ENCODE results near the gene RPAP2.

The RPAP2 gene

DNA sequence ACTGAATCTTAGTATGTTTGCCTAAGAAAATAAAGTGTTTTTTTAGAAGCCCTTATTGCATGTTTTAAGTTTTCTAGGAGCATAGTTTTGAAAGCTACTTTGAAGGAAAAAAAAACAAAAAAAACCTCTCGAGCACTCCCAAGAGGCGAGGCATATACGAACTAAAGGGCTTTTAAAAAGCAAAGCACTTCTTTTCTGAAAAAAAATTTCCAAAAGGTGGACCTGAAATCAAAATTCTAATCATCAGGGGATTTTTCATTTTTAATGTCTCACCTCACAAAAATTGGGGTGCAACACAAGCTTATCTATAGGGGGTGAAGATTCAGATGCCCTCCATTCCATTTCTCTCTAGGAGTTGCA lies 666 bp upstream of the RPAP2 start:
- Histone ChIP-seq H3K4me3 (ENCODE audit: low read length) (peak overlapping the region; percentile 92), H3K36me3 (ENCODE audit: insufficient read depth, low read length) (peaks cover 14% of the 10 kb centered on the region), H3K27me3 (ENCODE audit: control insufficient read depth, insufficient read depth, low read length) (no peaks in the 10 kb centered on the region), H3K9me3 (replicated peaks; ENCODE audit: low read length) (no peaks in the 10 kb centered on the region), H3K9ac (ENCODE audit: low read depth, low read length) (peak overlapping the region; percentile 95), H3K4me1 (ENCODE audit: control insufficient read depth, insufficient read depth, low read length) (peaks cover 16% of the 10 kb centered on the region), H3K4me2 (ENCODE audit: low read length) (peak overlapping the region; percentile 86)

DNA sequence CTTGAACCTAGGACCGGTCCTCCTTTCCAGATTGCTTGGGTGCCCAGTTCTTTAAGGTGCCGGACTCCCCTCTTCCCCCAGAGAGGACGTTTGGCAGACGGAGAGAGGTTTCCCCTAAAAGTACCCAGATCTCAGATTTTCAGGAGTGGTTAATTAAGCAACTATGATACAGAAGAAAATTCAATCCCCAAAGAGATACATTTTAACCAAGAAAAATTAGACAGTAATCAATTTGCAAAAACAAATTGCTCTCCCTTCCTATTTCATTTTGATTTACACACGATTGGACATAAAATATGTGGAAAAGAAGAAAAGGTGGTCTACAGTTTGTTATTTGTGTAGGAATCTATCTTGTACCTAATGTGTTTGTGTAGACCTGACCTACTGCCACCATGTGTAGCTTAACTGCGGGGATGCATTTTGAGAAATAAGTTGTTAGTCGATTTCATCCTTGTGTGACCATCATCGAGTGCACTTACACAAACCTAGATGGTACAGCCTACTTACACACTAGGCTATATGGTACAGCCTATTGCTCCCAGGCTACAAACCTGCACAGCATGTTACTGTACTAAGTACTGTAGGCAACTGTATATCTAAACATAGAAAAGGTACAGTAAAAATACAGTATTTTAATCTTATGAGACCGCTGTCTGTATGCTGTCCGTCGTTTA lies 755 bp downstream of the RPAP2 start:
- H3K9me3 ChIP-seq (replicated peaks; ENCODE audit: low read length), result no peaks in the 10 kb centered on the region
- H3K9ac ChIP-seq (ENCODE audit: low read depth, low read length), result peak overlapping the region; percentile 95
- H3K4me2 ChIP-seq (ENCODE audit: low read length), result peak overlapping the region; percentile 86
- peak overlapping the region; percentile 92 for H3K4me3 ChIP-seq (ENCODE audit: low read length)
- H3K4me1 ChIP-seq (ENCODE audit: control insufficient read depth, insufficient read depth, low read length), result peaks cover 16% of the 10 kb centered on the region
- H3K36me3 ChIP-seq (ENCODE audit: insufficient read depth, low read length), result peaks cover 19% of the 10 kb centered on the region
- no peaks in the 10 kb centered on the region for H3K27me3 ChIP-seq (ENCODE audit: control insufficient read depth, insufficient read depth, low read length)

DNA sequence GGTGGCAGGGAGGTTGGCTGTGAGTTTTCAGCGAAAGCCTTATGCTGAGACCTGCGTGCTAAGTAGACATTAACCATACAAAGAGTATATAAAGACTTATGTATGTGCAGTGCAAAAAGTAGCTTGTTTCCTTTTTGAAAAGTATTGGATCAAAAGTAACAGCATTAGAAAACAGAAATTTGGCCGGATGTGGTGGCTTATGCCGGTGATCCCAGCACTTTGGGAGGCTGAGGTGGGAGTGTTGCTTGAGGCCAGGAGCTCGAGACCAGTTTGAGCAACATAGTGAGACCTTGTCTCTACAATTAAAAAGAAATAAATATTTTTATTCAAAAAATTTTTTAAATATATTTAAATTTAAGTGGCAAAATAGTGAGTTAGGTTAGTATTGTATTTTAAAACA lies 2.2 kb downstream of the RPAP2 start:
- no peaks in the 10 kb centered on the region for H3K9me3 ChIP-seq (replicated peaks; ENCODE audit: low read length)
- H3K27me3 ChIP-seq (ENCODE audit: control insufficient read depth, insufficient read depth, low read length), result no peaks in the 10 kb centered on the region
- no peak overlapping the region for H3K9ac ChIP-seq (ENCODE audit: low read depth, low read length)
- H3K4me1 ChIP-seq (ENCODE audit: control insufficient read depth, insufficient read depth, low read length), result peaks cover 16% of the 10 kb centered on the region
- H3K4me3 ChIP-seq (ENCODE audit: low read length), result no peak overlapping the region
- H3K36me3 ChIP-seq (ENCODE audit: insufficient read depth, low read length), result peaks cover 22% of the 10 kb centered on the region
- H3K4me2 ChIP-seq (ENCODE audit: low read length), result no peak overlapping the region

DNA sequence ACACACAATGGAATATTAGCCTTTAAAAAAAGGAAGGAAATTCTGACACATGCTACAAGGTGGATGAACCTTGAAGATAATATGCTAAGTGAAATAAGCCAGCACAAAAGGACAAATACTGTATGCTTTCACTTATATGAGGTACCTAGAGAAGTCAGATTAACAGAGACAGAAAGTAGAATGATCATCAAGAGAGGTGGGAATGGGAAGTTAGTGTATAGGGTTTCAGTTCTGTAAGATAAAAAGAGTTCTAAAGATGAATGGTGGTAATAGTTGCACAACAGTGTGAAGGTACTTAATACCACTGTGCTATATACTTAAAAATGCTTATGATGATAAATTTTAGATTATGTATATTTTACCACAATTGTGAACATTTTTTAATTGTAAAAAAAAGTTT lies 7.2 kb downstream of the RPAP2 start:
- no peaks in the 10 kb centered on the region for H3K9me3 ChIP-seq (replicated peaks; ENCODE audit: low read length)
- no peak overlapping the region for H3K9ac ChIP-seq (ENCODE audit: low read depth, low read length)
- no peak overlapping the region for H3K4me2 ChIP-seq (ENCODE audit: low read length)
- H3K4me3 ChIP-seq (ENCODE audit: low read length), result no peak overlapping the region
- H3K36me3 ChIP-seq (ENCODE audit: insufficient read depth, low read length), result peaks cover 19% of the 10 kb centered on the region
- H3K27me3 ChIP-seq (ENCODE audit: control insufficient read depth, insufficient read depth, low read length), result no peaks in the 10 kb centered on the region
- H3K4me1 ChIP-seq (ENCODE audit: control insufficient read depth, insufficient read depth, low read length), result no peaks in the 10 kb centered on the region

DNA sequence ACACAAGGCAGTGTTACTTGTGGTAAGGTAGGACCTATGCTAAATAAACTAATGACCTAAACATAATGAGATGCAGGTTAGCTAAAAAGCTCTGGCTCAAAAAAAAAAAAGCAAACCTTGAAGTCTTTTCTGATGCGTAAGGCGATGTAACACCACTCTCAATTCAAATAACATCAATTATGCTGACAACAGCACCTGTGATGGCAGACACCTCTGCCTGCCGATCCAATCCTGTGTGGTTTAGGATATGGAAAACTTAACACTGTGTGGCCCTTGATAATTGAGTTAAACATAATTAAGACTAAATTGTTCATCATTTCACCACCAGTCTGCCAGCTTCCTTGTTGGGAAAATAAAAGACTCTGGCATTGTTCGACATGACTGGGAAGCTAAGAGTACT lies 9.1 kb downstream of the RPAP2 start:
- H3K4me3 ChIP-seq (ENCODE audit: low read length), result no peak overlapping the region
- H3K4me2 ChIP-seq (ENCODE audit: low read length), result no peak overlapping the region
- no peaks in the 10 kb centered on the region for H3K27me3 ChIP-seq (ENCODE audit: control insufficient read depth, insufficient read depth, low read length)
- H3K9me3 ChIP-seq (replicated peaks; ENCODE audit: low read length), result no peaks in the 10 kb centered on the region
- no peaks in the 10 kb centered on the region for H3K4me1 ChIP-seq (ENCODE audit: control insufficient read depth, insufficient read depth, low read length)
- H3K9ac ChIP-seq (ENCODE audit: low read depth, low read length), result no peak overlapping the region
- peaks cover 23% of the 10 kb centered on the region for H3K36me3 ChIP-seq (ENCODE audit: insufficient read depth, low read length)

DNA sequence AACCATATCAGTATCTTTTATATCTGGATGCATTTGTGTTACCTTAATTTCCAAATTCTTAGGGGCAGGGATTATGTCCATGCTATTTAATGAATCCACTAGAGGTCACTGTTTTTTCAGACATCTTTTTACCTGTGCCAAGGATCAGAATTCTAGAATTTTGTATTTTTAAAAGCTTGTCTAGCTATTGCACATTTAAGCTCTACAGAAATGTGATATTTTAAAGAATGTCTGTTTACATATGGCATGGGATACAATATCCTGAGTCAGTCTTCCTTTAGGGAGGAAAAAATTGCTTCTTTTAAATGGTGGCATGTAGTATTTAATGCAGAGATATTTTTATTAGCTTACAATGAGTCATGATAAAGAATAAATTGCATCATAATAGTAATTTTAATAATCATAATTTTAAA lies 11.3 kb downstream of the RPAP2 start:
- H3K4me2 ChIP-seq (ENCODE audit: low read length), result no peak overlapping the region
- no peak overlapping the region for H3K4me3 ChIP-seq (ENCODE audit: low read length)
- H3K9me3 ChIP-seq (replicated peaks; ENCODE audit: low read length), result no peaks in the 10 kb centered on the region
- H3K27me3 ChIP-seq (ENCODE audit: control insufficient read depth, insufficient read depth, low read length), result no peaks in the 10 kb centered on the region
- H3K4me1 ChIP-seq (ENCODE audit: control insufficient read depth, insufficient read depth, low read length), result no peaks in the 10 kb centered on the region
- H3K9ac ChIP-seq (ENCODE audit: low read depth, low read length), result no peak overlapping the region
- H3K36me3 ChIP-seq (ENCODE audit: insufficient read depth, low read length), result peaks cover 12% of the 10 kb centered on the region

DNA sequence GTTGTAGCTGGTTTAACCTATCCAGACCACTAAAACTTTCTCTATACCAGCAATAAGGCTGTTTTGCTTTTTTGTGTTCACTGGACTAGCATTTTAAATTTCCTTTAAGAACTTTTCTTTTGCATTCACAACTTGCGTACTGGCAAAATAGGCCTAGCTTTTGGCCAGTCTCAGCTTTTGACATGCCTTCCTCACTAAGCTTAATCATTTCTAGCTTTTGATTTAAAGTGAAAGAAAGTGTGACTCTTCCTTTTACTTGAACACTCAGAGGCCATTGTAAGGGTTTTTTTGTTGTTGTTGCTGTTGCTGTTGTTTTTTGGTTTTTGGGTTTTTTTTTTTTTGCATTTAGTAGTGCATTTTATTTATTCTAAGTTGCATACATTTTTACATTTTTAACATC lies 15.2 kb downstream of the RPAP2 start:
- Histone ChIP-seq H3K9ac (ENCODE audit: low read depth, low read length) (no peak overlapping the region), H3K4me3 (ENCODE audit: low read length) (no peak overlapping the region), H3K36me3 (ENCODE audit: insufficient read depth, low read length) (peaks cover 7% of the 10 kb centered on the region), H3K4me1 (ENCODE audit: control insufficient read depth, insufficient read depth, low read length) (no peaks in the 10 kb centered on the region), H3K27me3 (ENCODE audit: control insufficient read depth, insufficient read depth, low read length) (no peaks in the 10 kb centered on the region), H3K4me2 (ENCODE audit: low read length) (no peak overlapping the region), H3K9me3 (replicated peaks; ENCODE audit: low read length) (no peaks in the 10 kb centered on the region)

DNA sequence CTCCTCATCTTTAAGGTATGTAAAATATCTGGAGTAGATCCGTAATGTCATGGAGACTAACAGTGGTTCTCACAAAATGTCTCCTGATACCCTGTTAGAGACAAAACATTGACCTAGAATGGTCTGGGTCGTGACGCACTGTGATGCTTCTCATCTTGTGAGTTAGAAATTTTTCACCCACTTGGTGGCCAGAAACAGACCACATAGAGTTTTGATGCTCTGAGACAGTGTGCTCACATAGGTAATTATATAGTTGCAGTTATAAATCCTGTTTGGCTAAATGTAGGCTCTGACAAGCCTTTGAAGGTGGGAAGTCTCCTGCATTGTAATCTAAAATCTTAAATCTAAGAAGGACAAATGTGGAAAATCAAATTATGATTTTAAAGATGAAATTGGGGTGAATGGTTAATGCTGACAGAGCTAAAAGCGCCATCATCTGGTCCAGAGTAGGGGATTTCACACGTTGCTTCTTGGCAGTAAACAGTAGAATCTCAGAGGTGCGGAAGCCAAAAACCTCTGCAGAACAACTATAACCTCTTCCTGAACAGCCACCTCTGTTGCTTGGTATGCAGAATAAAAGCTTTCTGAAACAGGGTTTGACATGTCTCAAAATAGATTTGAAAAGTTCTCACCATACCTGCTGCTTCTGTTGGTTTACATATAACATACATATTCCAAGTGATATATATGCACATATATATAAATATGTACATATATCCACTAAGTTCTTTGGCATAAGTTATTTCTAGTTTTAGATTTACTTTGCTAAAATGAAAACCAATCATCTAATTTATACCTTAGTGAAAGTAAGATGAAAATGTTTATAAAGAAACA lies 17.1 kb downstream of the RPAP2 start:
- no peaks in the 10 kb centered on the region for H3K27me3 ChIP-seq (ENCODE audit: control insufficient read depth, insufficient read depth, low read length)
- no peaks in the 10 kb centered on the region for H3K4me1 ChIP-seq (ENCODE audit: control insufficient read depth, insufficient read depth, low read length)
- H3K36me3 ChIP-seq (ENCODE audit: insufficient read depth, low read length), result peaks cover 7% of the 10 kb centered on the region
- no peak overlapping the region for H3K9ac ChIP-seq (ENCODE audit: low read depth, low read length)
- no peak overlapping the region for H3K4me2 ChIP-seq (ENCODE audit: low read length)
- H3K4me3 ChIP-seq (ENCODE audit: low read length), result no peak overlapping the region
- H3K9me3 ChIP-seq (replicated peaks; ENCODE audit: low read length), result no peaks in the 10 kb centered on the region

DNA sequence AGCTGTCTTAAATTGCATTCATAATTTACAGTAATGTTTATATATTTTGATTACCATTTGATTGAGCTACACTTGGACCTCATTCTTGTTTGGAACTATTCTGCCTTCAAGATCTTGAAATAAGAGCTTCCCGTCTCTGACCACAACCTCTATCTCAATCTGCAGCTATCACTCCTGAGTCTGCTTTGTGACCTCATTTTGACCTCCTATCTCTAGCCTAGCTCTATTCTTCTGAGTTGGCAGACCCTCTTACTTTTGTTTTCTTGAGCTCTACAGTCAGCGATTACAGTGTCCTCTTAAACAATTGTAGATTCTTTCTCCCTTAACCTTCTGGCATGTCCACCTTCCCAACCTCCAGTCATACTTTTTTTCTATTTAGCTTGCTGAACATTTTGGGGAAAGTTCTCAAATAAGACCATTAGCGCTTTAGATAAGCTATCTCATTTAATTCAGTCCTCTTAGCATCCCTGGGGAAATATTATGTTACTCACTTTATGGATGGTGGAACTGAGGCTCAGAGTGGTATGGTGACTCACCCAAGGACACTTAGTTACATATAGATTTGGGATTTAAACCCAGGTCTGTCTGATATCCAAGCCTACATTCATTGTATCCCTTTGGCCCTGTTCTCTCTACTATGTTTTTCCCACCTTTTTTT lies 19.1 kb downstream of the RPAP2 start:
- H3K4me1 ChIP-seq (ENCODE audit: control insufficient read depth, insufficient read depth, low read length), result no peaks in the 10 kb centered on the region
- H3K9ac ChIP-seq (ENCODE audit: low read depth, low read length), result no peak overlapping the region
- no peak overlapping the region for H3K4me2 ChIP-seq (ENCODE audit: low read length)
- peaks cover 3% of the 10 kb centered on the region for H3K36me3 ChIP-seq (ENCODE audit: insufficient read depth, low read length)
- no peaks in the 10 kb centered on the region for H3K9me3 ChIP-seq (replicated peaks; ENCODE audit: low read length)
- H3K27me3 ChIP-seq (ENCODE audit: control insufficient read depth, insufficient read depth, low read length), result no peaks in the 10 kb centered on the region
- no peak overlapping the region for H3K4me3 ChIP-seq (ENCODE audit: low read length)

DNA sequence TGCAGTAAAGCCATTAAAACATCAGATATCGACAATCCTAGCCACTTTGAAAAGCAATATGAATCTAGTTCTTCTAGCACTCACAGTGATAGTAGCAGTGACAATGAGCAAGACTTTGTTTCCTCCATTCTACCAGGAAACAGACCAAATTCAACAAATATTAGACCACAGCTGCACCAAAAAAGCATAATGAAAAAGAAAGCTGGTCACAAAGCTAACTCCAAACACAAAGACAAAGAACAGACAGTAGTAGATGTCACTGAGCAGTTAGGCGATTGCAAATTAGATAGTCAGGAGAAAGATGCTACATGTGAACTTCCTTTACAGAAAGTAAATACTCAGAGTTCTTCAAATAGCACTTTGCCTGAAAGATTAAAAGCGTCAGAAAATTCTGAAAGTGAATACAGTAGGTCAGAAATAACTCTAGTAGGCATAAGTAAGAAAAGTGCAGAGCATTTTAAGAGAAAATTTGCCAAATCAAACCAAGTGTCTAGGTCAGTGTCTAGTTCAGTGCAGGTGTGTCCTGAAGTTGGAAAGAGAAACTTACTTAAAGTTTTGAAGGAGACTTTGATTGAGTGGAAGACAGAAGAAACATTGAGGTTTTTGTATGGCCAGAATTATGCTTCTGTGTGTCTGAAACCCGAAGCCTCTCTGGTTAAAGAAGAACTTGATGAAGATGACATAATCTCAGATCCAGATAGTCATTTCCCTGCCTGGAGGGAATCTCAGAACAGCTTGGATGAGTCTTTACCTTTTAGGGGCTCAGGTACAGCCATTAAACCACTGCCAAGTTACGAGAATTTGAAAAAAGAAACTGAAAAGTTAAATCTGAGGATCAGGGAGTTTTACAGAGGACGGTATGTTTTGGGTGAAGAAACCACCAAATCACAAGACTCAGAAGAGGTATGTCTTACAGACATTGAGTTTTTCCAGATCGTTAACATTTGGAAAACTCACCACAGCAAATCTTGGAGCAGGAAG lies 24.9 kb downstream of the RPAP2 start:
- H3K4me3 ChIP-seq (ENCODE audit: low read length), result no peak overlapping the region
- H3K4me1 ChIP-seq (ENCODE audit: control insufficient read depth, insufficient read depth, low read length), result no peaks in the 10 kb centered on the region
- H3K36me3 ChIP-seq (ENCODE audit: insufficient read depth, low read length), result peaks cover 30% of the 10 kb centered on the region
- no peaks in the 10 kb centered on the region for H3K27me3 ChIP-seq (ENCODE audit: control insufficient read depth, insufficient read depth, low read length)
- no peak overlapping the region for H3K4me2 ChIP-seq (ENCODE audit: low read length)
- peaks cover 6% of the 10 kb centered on the region for H3K9me3 ChIP-seq (replicated peaks; ENCODE audit: low read length)
- H3K9ac ChIP-seq (ENCODE audit: low read depth, low read length), result no peak overlapping the region

DNA sequence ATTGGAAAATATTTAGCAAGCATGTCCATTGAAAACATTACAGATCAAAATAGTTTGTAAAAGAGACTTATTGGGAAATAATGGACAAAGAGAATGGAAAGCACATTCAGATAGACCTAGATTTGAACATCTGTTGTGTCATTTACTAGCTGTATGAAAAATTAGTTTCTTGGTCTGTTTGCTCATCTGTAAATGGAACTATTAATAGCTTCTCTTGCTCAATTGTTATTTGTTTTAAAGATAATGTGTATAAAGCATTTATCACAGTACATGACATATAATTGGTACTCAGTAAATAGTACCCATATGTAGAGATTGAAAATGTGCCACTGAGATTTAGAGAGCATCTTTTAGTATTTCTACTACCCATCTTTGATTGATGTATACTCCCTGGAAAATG lies 25.9 kb downstream of the RPAP2 start:
- H3K9ac ChIP-seq (ENCODE audit: low read depth, low read length), result no peak overlapping the region
- no peaks in the 10 kb centered on the region for H3K4me1 ChIP-seq (ENCODE audit: control insufficient read depth, insufficient read depth, low read length)
- H3K27me3 ChIP-seq (ENCODE audit: control insufficient read depth, insufficient read depth, low read length), result no peaks in the 10 kb centered on the region
- no peak overlapping the region for H3K4me2 ChIP-seq (ENCODE audit: low read length)
- H3K4me3 ChIP-seq (ENCODE audit: low read length), result no peak overlapping the region
- peaks cover 32% of the 10 kb centered on the region for H3K36me3 ChIP-seq (ENCODE audit: insufficient read depth, low read length)
- H3K9me3 ChIP-seq (replicated peaks; ENCODE audit: low read length), result peaks cover 6% of the 10 kb centered on the region

Measured in skeletal muscle satellite cell (primary cell).